Measurements from ENCODE around the gene MEI4.

The MEI4 gene

GRCh38 chr6:77796824-77797809, 144.3 kb downstream of the MEI4 start:
- ChIA-PET CTCF (no interaction called here), POLR2A (no interaction called here)
- TF ChIP-seq CTCF (IDR thresholded peaks at IDR 0.05; ENCODE audit: control extremely low read depth, extremely low read depth, low read depth, missing control alignments): no peak
- no peak for DNase-seq (ENCODE audit: extremely low spot score)

- TF ChIP-seq CTCF (IDR thresholded peaks at IDR 0.05; ENCODE audit: control extremely low read depth, extremely low read depth, low read depth, missing control alignments): no peak
- POLR2A ChIA-PET: no interaction called here
These were observed 159.5 kb downstream of the MEI4 start for GRCh38 chr6:77812304-77812703.

GRCh38 chr6:77813090-77813489, 160.3 kb downstream of the MEI4 start:
- DNase-seq (ENCODE audit: extremely low spot score): no peak
- ChIA-PET CTCF (interaction anchor here (1.6 kb wide), 1 partner anchor 12 kb away, joined by 5 read pairs; no protein-coding TSS in a partner anchor), POLR2A (no interaction called here)
- TF ChIP-seq CTCF (IDR thresholded peaks at IDR 0.05; ENCODE audit: control extremely low read depth, extremely low read depth, low read depth, missing control alignments): no peak

More at GRCh38 chr6:77812304-77812703, 159.5 kb downstream of the MEI4 start:
- no peak for DNase-seq (ENCODE audit: extremely low spot score)
- CTCF ChIA-PET: no interaction called here

GRCh38 chr6:77814119-77814518, 161.3 kb downstream of the MEI4 start:
- ChIA-PET CTCF (interaction anchor here (1.0 to 1.6 kb wide), 2 partner anchors 11 to 14 kb away, joined by 3 to 5 read pairs; no protein-coding TSS in a partner anchor), POLR2A (no interaction called here)
- DNase-seq (ENCODE audit: extremely low spot score): no peak
- no peak for TF ChIP-seq CTCF (IDR thresholded peaks at IDR 0.05; ENCODE audit: control extremely low read depth, extremely low read depth, low read depth, missing control alignments)

GRCh38 chr6:77815531-77815930, 162.7 kb downstream of the MEI4 start:
- no peak for DNase-seq (ENCODE audit: extremely low spot score)
- no peak for TF ChIP-seq CTCF (IDR thresholded peaks at IDR 0.05; ENCODE audit: control extremely low read depth, extremely low read depth, low read depth, missing control alignments)
- POLR2A ChIA-PET: no interaction called here
- CTCF ChIA-PET: no interaction called here

GRCh38 chr6:77816766-77817270, 164.0 kb downstream of the MEI4 start:
- CTCF ChIA-PET: no interaction called here
- DNase-seq (ENCODE audit: extremely low spot score): no peak
- TF ChIP-seq CTCF (IDR thresholded peaks at IDR 0.05; ENCODE audit: control extremely low read depth, extremely low read depth, low read depth, missing control alignments): no peak
- POLR2A ChIA-PET: no interaction called here
